ENCODE results near the gene MAML3. TPM values are rescaled to one million over a fixed set of nuclear protein-coding genes. Genes with fewer than 3 reads are reported as not detected.

MAML3 gene
- total RNA-seq, 6 donors from 2014 or later: 9.6 to 31.4 (median 14.5) TPM

DNA sequence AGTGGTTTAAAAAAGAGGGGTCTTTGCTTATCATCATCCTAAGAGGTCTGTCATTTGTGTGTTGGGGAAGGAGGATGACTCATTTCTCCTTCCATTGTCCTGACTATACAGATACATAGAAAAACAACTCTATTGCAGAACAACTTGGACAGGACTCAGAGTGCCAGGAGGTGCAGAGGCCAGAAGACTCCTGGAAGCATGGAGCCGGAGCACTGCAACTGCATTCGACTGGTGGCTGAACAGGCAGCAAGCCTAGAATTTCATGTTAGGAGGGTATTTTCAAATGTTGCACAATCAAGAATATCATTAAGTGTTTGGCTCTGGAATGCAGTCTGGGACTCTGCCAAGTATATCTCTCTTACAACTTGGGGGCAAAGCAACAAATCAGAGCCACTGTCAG, 35.0 kb upstream of the MAML3 start:
- no peaks in the 10 kb centered on the region for H3K9me3 ChIP-seq
- H3K27me3 ChIP-seq: no peaks in the 10 kb centered on the region
- no peak overlapping the region for H3K4me3 ChIP-seq
- ATAC-seq (ENCODE audit: low FRiP score in 2 of 2) (peak in 1 of 2 donors; percentile 55), DNase-seq (peak in 1 of 2 donors; percentile 56)
- TF ChIP-seq, protein P1, sequence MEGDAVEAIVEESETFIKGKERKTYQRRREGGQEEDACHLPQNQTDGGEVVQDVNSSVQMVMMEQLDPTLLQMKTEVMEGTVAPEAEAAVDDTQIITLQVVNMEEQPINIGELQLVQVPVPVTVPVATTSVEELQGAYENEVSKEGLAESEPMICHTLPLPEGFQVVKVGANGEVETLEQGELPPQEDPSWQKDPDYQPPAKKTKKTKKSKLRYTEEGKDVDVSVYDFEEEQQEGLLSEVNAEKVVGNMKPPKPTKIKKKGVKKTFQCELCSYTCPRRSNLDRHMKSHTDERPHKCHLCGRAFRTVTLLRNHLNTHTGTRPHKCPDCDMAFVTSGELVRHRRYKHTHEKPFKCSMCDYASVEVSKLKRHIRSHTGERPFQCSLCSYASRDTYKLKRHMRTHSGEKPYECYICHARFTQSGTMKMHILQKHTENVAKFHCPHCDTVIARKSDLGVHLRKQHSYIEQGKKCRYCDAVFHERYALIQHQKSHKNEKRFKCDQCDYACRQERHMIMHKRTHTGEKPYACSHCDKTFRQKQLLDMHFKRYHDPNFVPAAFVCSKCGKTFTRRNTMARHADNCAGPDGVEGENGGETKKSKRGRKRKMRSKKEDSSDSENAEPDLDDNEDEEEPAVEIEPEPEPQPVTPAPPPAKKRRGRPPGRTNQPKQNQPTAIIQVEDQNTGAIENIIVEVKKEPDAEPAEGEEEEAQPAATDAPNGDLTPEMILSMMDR (IDR thresholded peaks at IDR 0.05): no peak
- TF ChIP-seq EP300 (IDR thresholded peaks at IDR 0.05): no peak
- no peak for TF ChIP-seq POLR2A (IDR thresholded peaks at IDR 0.05)
- no peak for TF ChIP-seq POLR2AphosphoS5 (IDR thresholded peaks at IDR 0.05)
- peaks cover 0 to 4% (median 0%) of the 10 kb centered on the region in 4 donors for H3K4me1 ChIP-seq
- no peaks in the 10 kb centered on the region for H3K36me3 ChIP-seq
- WGBS, 2 donors: 46 to 49% methylated on average over 2 of the region's 2 CpGs
- no peak overlapping the region for H3K27ac ChIP-seq

GRCh38 chr4:140187316-140187695, 33.3 kb upstream of the MAML3 start:
- Histone ChIP-seq H3K9me3 (no peaks in the 10 kb centered on the region), H3K36me3 (no peaks in the 10 kb centered on the region), H3K27ac (no peak overlapping the region), H3K4me1 (peaks cover 0 to 4% (median 0%) of the 10 kb centered on the region in 4 donors), H3K4me3 (no peak overlapping the region), H3K27me3 (no peaks in the 10 kb centered on the region)
- TF ChIP-seq POLR2A (IDR thresholded peaks at IDR 0.05) (no peak), POLR2AphosphoS5 (IDR thresholded peaks at IDR 0.05) (no peak), EP300 (IDR thresholded peaks at IDR 0.05) (no peak)
- TF ChIP-seq, protein P1 (IDR thresholded peaks at IDR 0.05): no peak
- ATAC-seq (ENCODE audit: low FRiP score in 2 of 2): no peak
- 76 to 92% methylated on average over 1 of the region's 1 CpG for WGBS, 2 donors
- no peak for DNase-seq

DNA sequence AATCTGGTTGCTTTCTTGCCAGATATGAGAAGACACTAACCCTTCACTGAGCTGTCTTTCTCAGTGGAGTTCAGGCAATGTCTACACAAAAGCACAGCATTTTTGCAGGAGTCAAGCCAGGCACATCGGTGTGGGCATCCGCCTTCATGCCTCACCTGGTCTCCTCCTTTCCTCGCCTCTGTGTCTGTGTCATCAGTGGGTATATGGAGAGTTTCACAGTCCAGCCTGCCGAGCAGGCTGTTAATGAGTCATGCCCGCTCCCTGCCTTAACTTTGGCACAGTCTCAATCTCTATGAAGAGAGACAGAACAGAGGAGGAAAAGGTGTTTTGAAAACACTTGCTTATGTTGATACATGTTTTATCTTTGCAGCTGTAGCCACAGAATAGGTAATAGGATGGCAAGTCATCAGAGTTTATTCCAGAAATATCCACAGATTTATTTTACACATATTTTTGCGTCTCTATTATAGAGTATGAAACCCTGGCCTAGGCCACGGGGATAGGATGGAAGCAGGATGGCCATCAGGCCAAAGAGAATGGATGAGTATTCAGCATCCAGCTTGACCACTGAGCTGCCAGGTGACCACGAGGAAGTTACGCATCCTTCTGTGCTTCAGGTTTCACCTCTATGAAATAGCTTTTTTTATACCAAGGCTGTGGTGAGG, 32.8 kb upstream of the MAML3 start:
- TF ChIP-seq POLR2A (IDR thresholded peaks at IDR 0.05) (no peak), EP300 (IDR thresholded peaks at IDR 0.05) (no peak), POLR2AphosphoS5 (IDR thresholded peaks at IDR 0.05) (no peak)
- TF ChIP-seq, protein P1 (IDR thresholded peaks at IDR 0.05): no peak
- Histone ChIP-seq H3K27me3 (no peaks in the 10 kb centered on the region), H3K9me3 (no peaks in the 10 kb centered on the region), H3K4me1 (peaks cover 0 to 4% (median 0%) of the 10 kb centered on the region in 4 donors), H3K36me3 (no peaks in the 10 kb centered on the region), H3K27ac (no peak overlapping the region), H3K4me3 (no peak overlapping the region)
- DNase-seq (no peak), ATAC-seq (ENCODE audit: low FRiP score in 2 of 2) (peak; percentile 45 to 62)
- 87 to 91% methylated on average over 9 of the region's 9 CpGs for WGBS, 2 donors

GRCh38 chr4:140186082-140186438, 32.1 kb upstream of the MAML3 start:
- no peaks in the 10 kb centered on the region for H3K9me3 ChIP-seq
- TF ChIP-seq EP300 (IDR thresholded peaks at IDR 0.05): no peak
- no peak overlapping the region for H3K4me3 ChIP-seq
- no peaks in the 10 kb centered on the region for H3K27me3 ChIP-seq
- DNase-seq: no peak
- no peaks in the 10 kb centered on the region for H3K36me3 ChIP-seq
- H3K4me1 ChIP-seq: peaks cover 0 to 4% (median 0%) of the 10 kb centered on the region in 4 donors
- 87 to 93% methylated on average over 8 of the region's 8 CpGs for WGBS, 2 donors
- no peak overlapping the region for H3K27ac ChIP-seq
- ATAC-seq (ENCODE audit: low FRiP score in 2 of 2): no peak

- H3K27ac ChIP-seq: no peak overlapping the region
- no peak for TF ChIP-seq POLR2A (IDR thresholded peaks at IDR 0.05)
- no peak for TF ChIP-seq EP300 (IDR thresholded peaks at IDR 0.05)
- TF ChIP-seq, protein P1 (IDR thresholded peaks at IDR 0.05): no peak
- no peak for TF ChIP-seq POLR2AphosphoS5 (IDR thresholded peaks at IDR 0.05)
- H3K4me3 ChIP-seq: no peak overlapping the region
- no peaks in the 10 kb centered on the region for H3K36me3 ChIP-seq
- DNase-seq (no peak), ATAC-seq (ENCODE audit: low FRiP score in 2 of 2) (no peak)
- H3K9me3 ChIP-seq: no peaks in the 10 kb centered on the region
- 77 to 79% methylated on average over 3 of the region's 3 CpGs for WGBS, 2 donors
- H3K4me1 ChIP-seq: peaks cover 0 to 4% (median 0%) of the 10 kb centered on the region in 4 donors
- H3K27me3 ChIP-seq: no peaks in the 10 kb centered on the region
Measured at GRCh38 chr4:140185412-140186081, 31.6 kb upstream of the MAML3 start.

Measured in upper lobe of left lung (tissue), 6 donors.